GM12872 (cell line): ENCODE results near the gene BLID.

Experiments used
- TF ChIP-seq, protein P1 (sequence below): IDR thresholded peaks from 3 replicates; pipeline ENCODE4 v1.5.1; 2011; ENCODE audit warnings: low read depth, mild to moderate bottlenecking, low read length, moderate library complexity; ENCODE audit not compliant: insufficient read depth

Gene BLID

DNA sequence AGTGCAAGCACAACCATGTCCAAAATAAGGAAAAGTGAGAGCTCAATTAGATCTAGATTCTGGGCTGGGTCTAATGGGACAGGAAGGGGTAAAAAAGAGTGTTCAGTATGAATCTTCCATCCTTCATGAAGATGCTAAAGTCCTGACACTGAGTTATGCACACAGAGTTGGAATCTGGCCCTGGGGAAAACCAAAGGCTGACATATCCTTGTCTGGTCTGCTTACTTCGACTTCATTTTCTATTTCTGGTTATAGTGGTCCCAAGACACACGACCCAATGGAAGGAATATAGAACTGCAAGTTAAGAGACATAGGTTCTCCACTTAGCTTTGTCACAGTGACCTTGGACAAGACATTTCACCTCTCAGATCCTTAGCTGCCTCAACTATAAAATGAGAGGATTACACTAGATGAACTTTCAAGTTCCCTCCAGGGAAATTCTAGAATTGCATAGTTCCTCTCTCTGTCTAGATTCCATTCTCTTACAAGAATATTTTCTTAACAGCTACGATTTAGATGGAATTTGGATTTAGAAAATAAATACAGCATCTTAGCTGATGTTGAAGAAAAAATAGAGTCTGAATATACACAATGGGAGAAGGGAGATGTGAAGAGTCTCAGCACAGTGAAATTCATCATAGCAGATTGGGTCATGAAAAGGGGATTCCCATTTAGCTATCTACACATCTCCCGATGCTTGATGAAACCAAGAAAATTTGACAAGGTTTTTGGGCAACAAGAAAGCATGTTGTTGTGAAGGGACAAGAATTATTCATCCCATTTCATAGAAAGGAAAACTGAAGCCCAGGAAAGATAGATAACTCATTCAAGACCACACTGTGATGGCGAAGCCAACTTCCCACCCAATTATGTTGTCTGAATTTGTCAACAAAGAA is 3.3 kb downstream of the BLID start:
- TF ChIP-seq, protein P1, sequence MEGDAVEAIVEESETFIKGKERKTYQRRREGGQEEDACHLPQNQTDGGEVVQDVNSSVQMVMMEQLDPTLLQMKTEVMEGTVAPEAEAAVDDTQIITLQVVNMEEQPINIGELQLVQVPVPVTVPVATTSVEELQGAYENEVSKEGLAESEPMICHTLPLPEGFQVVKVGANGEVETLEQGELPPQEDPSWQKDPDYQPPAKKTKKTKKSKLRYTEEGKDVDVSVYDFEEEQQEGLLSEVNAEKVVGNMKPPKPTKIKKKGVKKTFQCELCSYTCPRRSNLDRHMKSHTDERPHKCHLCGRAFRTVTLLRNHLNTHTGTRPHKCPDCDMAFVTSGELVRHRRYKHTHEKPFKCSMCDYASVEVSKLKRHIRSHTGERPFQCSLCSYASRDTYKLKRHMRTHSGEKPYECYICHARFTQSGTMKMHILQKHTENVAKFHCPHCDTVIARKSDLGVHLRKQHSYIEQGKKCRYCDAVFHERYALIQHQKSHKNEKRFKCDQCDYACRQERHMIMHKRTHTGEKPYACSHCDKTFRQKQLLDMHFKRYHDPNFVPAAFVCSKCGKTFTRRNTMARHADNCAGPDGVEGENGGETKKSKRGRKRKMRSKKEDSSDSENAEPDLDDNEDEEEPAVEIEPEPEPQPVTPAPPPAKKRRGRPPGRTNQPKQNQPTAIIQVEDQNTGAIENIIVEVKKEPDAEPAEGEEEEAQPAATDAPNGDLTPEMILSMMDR = no peak

DNA sequence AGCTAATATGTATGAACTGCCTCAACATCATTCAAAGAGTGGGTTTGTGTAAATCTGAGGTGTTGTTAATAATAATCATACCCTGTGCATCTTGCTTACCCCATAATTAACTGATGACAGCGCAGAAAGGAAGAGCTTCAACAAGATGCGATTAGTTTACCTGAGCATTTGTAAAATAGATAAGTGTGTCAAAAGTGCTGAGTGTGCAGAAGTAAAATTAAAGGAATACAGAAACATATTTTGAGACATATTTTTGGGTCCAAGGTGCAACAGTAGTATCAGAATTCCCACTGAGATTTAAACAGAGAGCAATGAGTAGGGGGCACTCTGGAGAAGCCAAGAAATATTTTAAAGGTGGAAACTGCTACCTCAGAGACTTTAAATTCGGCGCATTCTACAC is 6.1 kb downstream of the BLID start:
- TF ChIP-seq, protein P1 = no peak

DNA sequence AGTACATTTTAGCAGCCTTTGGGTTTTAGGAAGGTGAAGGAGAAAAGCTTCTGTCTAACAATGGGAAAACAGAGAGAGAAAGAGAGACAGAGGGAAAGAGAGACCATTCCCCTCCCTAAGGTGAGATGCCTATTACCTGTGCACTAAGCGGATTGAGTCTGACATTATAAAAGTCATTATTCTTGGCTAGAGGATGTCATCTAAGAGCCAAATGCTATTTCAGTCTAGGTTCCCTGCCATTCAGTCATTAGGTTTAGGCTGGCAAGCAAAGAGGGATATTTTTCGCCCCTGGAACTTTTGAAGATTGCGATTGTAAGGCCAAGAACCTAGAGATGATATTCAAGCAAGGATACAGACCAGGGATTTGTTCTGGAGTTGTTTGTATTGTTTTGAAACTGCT is 7.2 kb downstream of the BLID start:
- TF ChIP-seq, protein P1 = no peak

DNA sequence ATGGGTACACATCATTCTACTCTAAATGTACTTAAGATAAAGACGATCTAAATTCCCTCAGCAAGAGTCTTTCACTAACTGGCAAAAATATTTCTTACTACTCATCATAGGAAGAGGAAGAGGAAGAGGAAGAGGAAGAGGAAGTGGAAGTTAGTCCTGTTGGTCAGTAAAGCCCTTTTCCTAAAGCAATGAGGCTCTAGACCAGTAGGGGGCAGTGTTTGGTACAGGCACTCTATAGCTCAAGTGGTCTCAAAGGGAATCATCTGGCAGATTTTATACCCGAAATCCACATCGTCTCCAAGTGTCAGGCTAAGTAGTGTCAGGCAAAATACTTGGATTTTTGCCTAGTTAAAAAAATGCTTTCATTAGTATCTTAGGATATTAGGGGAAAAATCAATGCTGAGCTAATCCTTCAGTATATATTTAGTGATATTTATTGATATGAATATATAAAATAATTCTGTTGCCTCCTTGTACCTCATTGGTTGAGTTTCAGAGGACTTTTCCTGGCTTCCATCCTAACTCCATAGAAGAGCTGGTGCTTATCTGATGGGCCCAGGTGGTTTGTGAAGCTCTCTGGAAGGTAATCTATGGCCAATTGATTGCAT is 7.7 kb downstream of the BLID start:
- TF ChIP-seq, protein P1 = peak; percentile 72

DNA sequence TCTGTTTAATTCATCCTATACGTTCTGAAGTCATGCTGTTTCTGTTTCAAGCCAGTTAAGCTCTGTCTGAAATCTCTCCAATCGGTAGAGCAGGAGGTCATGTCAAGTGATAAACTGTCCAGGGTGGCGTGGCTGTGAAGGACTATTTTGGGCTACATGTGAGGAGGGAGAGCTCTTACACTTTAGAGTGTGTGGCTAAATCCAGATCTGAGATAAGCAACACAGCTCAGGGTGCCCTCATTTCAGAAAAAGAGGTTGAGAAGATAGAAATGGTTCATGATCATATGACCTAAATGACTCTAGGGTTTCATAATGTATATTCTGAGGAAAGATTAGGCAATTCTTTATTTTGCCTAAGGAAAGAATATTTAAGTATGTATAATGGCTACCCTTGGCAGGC is 8.4 kb downstream of the BLID start:
- TF ChIP-seq, protein P1 = no peak

DNA sequence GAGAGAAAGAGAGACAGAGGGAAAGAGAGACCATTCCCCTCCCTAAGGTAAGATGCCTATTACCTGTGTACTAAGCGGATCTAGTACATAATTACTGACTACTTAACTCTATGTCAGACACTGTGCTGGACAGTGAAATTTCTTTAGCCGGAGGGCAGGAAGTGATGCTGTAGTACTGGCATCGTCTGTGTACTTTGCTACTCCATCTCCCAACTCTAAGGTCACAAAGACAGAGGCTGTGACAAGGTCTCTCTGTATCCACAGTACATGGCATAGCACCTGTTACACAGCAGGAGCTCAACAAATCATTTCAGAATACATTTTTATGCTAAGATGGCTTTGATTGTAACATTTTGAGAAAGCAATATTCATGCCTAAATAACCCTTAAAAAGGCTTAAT is 9.0 kb downstream of the BLID start:
- TF ChIP-seq, protein P1 = no peak

DNA sequence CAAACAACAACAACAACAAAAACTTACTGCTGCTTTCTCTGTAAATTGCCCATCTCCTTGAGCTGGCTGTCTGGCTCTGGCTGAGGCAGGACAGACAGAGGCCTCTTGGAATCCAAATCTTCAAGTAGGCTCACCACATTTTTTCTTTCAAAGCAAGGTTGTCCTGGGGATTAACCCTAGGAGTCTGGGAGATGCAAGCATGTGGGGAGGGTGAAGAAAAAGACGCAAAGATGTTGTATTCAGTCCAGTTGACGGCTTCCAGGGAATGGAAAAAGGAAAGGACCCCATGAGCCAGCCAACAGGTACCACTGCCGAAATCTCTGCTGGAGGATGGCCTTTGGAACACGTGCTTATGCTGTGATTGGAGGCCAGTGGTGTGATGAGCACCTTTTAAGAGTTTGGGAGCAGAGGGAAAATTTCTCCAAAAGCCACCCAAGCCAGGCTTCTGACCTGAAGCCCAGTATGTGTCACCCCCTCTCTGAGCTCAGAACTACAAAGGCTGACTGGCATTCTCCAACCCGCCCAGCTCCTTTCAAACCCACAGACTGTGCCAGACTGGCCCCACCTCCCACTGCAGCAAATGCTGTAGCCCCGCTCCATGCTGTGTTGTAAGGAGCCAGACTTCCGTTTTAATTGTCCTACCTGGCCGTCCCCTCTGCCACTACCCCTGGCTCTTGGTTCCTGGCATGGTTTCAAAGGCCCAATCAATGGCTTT is 10.8 kb downstream of the BLID start:
- TF ChIP-seq, protein P1 = no peak
